Calu3 (cell line): ENCODE measurements around the gene LYPD6B. TPM values are rescaled to one million over a fixed set of nuclear protein-coding genes. Genes with fewer than 3 reads are reported as not detected.

Source experiments
- BruUV-seq: library from RNA; stranded (reverse); fragments of 400-500 nt; replicated peaks from 2 replicates; lab custom pipeline; 2021; lab: Mats Ljungman, UMichigan
- CTCF ChIA-PET: fragments of 300-600 bp; sonication (Branson Sonifier 250); formaldehyde crosslinking; loops from one replicate; lab custom pipeline; 2022; ENCODE audit warnings: antibody characterized with exemption; lab: Charles Lee
- DNase-seq: peaks from one replicate; pipeline ENCODE4 v3.0.0; 2022
- H3K27ac Mint-ChIP-seq: one replicate; pipeline ENCODE4 v1.8.0; 2022; ENCODE audit warnings: mixed read lengths; ENCODE audit not compliant: unreplicated experiment
- H3K27me3 Mint-ChIP-seq: one replicate; pipeline ENCODE4 v1.8.0; 2022; ENCODE audit warnings: mixed read lengths; ENCODE audit not compliant: unreplicated experiment
- H3K36me3 Mint-ChIP-seq: one replicate; pipeline ENCODE4 v1.8.0; 2022; ENCODE audit warnings: mild to moderate bottlenecking, moderate library complexity, mixed read lengths; ENCODE audit not compliant: insufficient read depth, unreplicated experiment
- H3K4me1 Mint-ChIP-seq: one replicate; pipeline ENCODE4 v1.8.0; 2022; ENCODE audit warnings: mild to moderate bottlenecking, low read depth, mixed read lengths; ENCODE audit not compliant: unreplicated experiment
- H3K4me3 Mint-ChIP-seq: one replicate; pipeline ENCODE4 v1.8.0; 2022; ENCODE audit warnings: mild to moderate bottlenecking, low read depth, moderate library complexity, mixed read lengths; ENCODE audit not compliant: unreplicated experiment
- H3K9me3 Mint-ChIP-seq: one replicate; pipeline ENCODE4 v1.8.0; 2022; ENCODE audit warnings: low read depth, mixed read lengths; ENCODE audit not compliant: unreplicated experiment
- intact Hi-C: fragments of 100-400 bp; cut with micrococcal nuclease; formaldehyde crosslinking; loops from one replicate; pipeline ENCODE4 v1.10.0; 2022; ENCODE audit not compliant: unreplicated experiment
- total RNA-seq: library from RNA; stranded (reverse); gene quantifications from 2 replicates; pipeline ENCODE4 v1.2.3, GENCODE V29; 2022
- TF ChIP-seq, protein P1 (sequence below): fragments of 200-600 bp; IDR thresholded peaks from one replicate; pipeline ENCODE4 v1.8.0; 2022; ENCODE audit warnings: antibody characterized with exemption; ENCODE audit not compliant: unreplicated experiment

Gene LYPD6B
- total RNA-seq, 1 experiment from 2014 or later, result 0.87 TPM

DNA sequence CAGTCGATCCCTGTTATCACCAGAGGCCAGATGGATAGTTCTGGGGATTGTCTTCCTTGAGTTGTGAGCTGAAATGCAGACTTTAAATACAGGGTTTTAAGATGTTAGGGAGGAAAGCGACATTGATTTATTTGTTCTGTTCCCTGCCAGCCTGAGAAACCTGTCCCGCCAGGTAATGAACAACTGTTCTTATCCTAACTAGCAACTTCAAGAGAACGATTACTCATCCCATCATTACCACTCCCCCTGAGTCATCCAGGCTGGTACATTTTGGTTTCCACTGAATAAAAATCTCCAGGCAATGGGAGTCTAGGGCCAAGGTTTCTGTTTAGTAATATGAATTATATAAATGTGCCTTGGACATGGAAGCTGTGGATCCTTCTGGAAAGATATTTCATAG, 131.2 kb downstream of the LYPD6B start:
- Mint-ChIP-seq H3K4me1 (peaks cover 46% of the 10 kb centered on the region), H3K9me3 (peaks cover 2% of the 10 kb centered on the region), H3K27ac (peak overlapping the region; percentile 86), H3K36me3 (peaks cover 4% of the 10 kb centered on the region), H3K27me3 (no peaks in the 10 kb centered on the region), H3K4me3 (peak overlapping the region; percentile 13)
- intact Hi-C loops, result loop anchor here (5.0 kb wide), 1 partner anchor 67 kb away; no protein-coding TSS in a partner anchor
- BruUV-seq, result no TSS peak
- TF ChIP-seq, protein P1, sequence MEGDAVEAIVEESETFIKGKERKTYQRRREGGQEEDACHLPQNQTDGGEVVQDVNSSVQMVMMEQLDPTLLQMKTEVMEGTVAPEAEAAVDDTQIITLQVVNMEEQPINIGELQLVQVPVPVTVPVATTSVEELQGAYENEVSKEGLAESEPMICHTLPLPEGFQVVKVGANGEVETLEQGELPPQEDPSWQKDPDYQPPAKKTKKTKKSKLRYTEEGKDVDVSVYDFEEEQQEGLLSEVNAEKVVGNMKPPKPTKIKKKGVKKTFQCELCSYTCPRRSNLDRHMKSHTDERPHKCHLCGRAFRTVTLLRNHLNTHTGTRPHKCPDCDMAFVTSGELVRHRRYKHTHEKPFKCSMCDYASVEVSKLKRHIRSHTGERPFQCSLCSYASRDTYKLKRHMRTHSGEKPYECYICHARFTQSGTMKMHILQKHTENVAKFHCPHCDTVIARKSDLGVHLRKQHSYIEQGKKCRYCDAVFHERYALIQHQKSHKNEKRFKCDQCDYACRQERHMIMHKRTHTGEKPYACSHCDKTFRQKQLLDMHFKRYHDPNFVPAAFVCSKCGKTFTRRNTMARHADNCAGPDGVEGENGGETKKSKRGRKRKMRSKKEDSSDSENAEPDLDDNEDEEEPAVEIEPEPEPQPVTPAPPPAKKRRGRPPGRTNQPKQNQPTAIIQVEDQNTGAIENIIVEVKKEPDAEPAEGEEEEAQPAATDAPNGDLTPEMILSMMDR, result no peak
- CTCF ChIA-PET, result interaction anchor here (0.6 kb wide), 1 partner anchor 424 kb away, joined by 5 read pairs; no protein-coding TSS in a partner anchor
- DNase-seq, result peak; percentile 78

- intact Hi-C loops, result no loop called here
- Mint-ChIP-seq H3K36me3 (peaks cover 4% of the 10 kb centered on the region), H3K4me3 (no peak overlapping the region), H3K27me3 (no peaks in the 10 kb centered on the region), H3K4me1 (peaks cover 46% of the 10 kb centered on the region), H3K27ac (peak overlapping the region; percentile 86), H3K9me3 (peaks cover 2% of the 10 kb centered on the region)
- TF ChIP-seq, protein P1, result no peak
- CTCF ChIA-PET, result interaction anchor here (1.3 kb wide), 1 partner anchor 11 kb away, joined by 5 read pairs; no protein-coding TSS in a partner anchor
- no TSS peak for BruUV-seq
- no peak for DNase-seq
Measured at GRCh38 chr2:149170156-149170555, 131.7 kb downstream of the LYPD6B start.

DNA sequence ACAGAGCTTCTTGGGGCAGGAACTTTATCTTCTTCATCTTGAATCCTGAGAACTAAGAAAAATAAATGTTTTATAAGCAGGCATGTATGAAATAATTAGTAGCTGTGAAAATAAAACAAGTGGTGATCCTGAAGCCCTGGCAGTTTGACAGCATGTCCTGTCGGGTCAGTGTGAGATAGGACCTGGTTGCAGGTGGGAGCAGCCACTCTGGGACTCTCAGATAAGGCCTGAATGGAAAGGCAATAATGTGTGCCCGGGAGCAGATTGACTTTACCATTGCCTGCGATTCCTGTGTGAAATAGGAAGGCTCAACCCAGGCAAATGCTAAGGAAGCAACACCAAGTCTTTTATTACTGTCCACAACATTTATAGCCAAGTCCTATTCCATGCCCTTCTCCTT, 132.4 kb downstream of the LYPD6B start:
- H3K27me3 Mint-ChIP-seq, result no peaks in the 10 kb centered on the region
- no peak overlapping the region for H3K4me3 Mint-ChIP-seq
- BruUV-seq, result no TSS peak
- peaks cover 4% of the 10 kb centered on the region for H3K36me3 Mint-ChIP-seq
- TF ChIP-seq, protein P1, result no peak
- intact Hi-C loops, result no loop called here
- H3K9me3 Mint-ChIP-seq, result peaks cover 2% of the 10 kb centered on the region
- no peak for DNase-seq
- no peak overlapping the region for H3K27ac Mint-ChIP-seq
- CTCF ChIA-PET, result interaction anchor here (1.3 kb wide), 1 partner anchor 10 kb away, joined by 5 read pairs; no protein-coding TSS in a partner anchor
- peaks cover 46% of the 10 kb centered on the region for H3K4me1 Mint-ChIP-seq

DNA sequence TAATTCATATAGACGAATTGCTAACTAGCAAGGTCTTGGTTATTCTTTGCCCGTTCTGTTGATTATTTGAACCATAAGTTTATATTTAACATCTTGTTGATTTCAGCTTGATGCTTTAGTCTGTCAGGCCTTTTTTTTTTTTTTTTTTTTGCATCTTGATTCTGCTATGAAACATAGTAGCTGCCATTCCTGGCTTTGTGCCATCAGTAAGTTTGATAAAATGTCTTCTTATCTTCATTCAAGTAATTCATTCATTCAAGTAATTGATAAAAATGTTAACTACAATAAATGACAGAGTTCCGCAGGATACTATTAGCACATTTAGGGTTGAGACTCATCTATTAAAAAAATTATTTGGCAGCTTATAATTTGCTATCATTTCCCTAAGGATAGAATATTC, 134.7 kb downstream of the LYPD6B start:
- no TSS peak for BruUV-seq
- peaks cover 4% of the 10 kb centered on the region for H3K36me3 Mint-ChIP-seq
- H3K27me3 Mint-ChIP-seq, result no peaks in the 10 kb centered on the region
- CTCF ChIA-PET, result interaction anchor here (0.6 kb wide), 1 partner anchor 73 kb away, joined by 4 read pairs; no protein-coding TSS in a partner anchor
- no peak for DNase-seq
- intact Hi-C loops, result no loop called here
- H3K27ac Mint-ChIP-seq, result no peak overlapping the region
- H3K9me3 Mint-ChIP-seq, result peaks cover 2% of the 10 kb centered on the region
- H3K4me3 Mint-ChIP-seq, result no peak overlapping the region
- H3K4me1 Mint-ChIP-seq, result peaks cover 32% of the 10 kb centered on the region
- TF ChIP-seq, protein P1, result no peak
